Activated CD4-positive, alpha-beta T cell treated with anti-CD3 and anti-CD28 coated beads for 36 hours (primary cell): ENCODE measurements around the gene C1S. TPM values are rescaled to one million over a fixed set of nuclear protein-coding genes. Genes with fewer than 3 reads are reported as not detected.

Experiments
- ATAC-seq: fragments of 200-7000 bp; cut with Tn5 transposase; one replicate; pipeline ENCODE4 v1.10.0; 2021; ENCODE audit warnings: mild to moderate bottlenecking, moderate library complexity
- CTCF ChIA-PET: fragments of 350-600 bp; sonication (Branson Sonifier 250); formaldehyde crosslinking; loops from one replicate; lab custom pipeline; 2021; ENCODE audit warnings: antibody characterized with exemption; lab: Charles Lee
- POLR2A ChIA-PET: fragments of 350-600 bp; sonication (Branson Sonifier 250); formaldehyde crosslinking; loops from one replicate; lab custom pipeline; 2021; ENCODE audit warnings: antibody characterized with exemption, inconsistent platforms; lab: Charles Lee
- DNase-seq: peaks from one replicate; pipeline ENCODE4 v3.0.0-alpha.2; 2020
- H3K27ac Mint-ChIP-seq: one replicate; pipeline ENCODE4 v1.8.0; 2021; ENCODE audit warnings: mixed read lengths
- H3K27me3 Mint-ChIP-seq: one replicate; pipeline ENCODE4 v1.8.0; 2021; ENCODE audit warnings: mixed read lengths
- H3K36me3 Mint-ChIP-seq: one replicate; pipeline ENCODE4 v1.8.0; 2021; ENCODE audit warnings: low read depth, mixed read lengths
- H3K4me1 Mint-ChIP-seq: one replicate; pipeline ENCODE4 v1.8.0; 2021; ENCODE audit warnings: mixed read lengths
- H3K4me3 Mint-ChIP-seq: one replicate; pipeline ENCODE4 v1.8.0; 2021; ENCODE audit warnings: mild to moderate bottlenecking, moderate library complexity, mixed read lengths
- H3K9me3 Mint-ChIP-seq: one replicate; pipeline ENCODE4 v1.8.0; 2021; ENCODE audit warnings: low read depth, mixed read lengths
- intact Hi-C, 2 experiments: fragments of 100-400 bp; cut with DNase I in 1 of 2; cut with micrococcal nuclease in 1 of 2; formaldehyde crosslinking; loops; one replicate each; pipeline versions ENCODE4 v1.14.2 to v1.15.1; 2022 to 2024; cut with DNase I, micrococcal nuclease
- total RNA-seq, 2 experiments: library from RNA; stranded (reverse); gene quantifications; one replicate each; pipeline ENCODE4 v1.2.3, GENCODE V29; 2021

C1S gene
- total RNA-seq, 2 experiments from 2014 or later = 2.4 to 2.8 TPM

- H3K9me3 Mint-ChIP-seq = no peaks in the 10 kb centered on the region
- peak; percentile 23 for ATAC-seq
- no peak overlapping the region for H3K4me3 Mint-ChIP-seq
- intact Hi-C loops = loop anchor here (1.0 kb wide), 2 partner anchors 95 to 169 kb away; partner anchors contain the start of genes C12orf57 (in 1 of the 2) and LPCAT3 (in 1 of the 2)
- CTCF ChIA-PET = interaction anchor here (0.5 to 3.4 kb wide), 24 partner anchors 11 to 764 kb away, joined by 3 to 15 read pairs (median 4); partner anchors contain the start of genes C12orf57, CLSTN3, LPCAT3 and RNU7-1
- peaks cover 53% of the 10 kb centered on the region for H3K36me3 Mint-ChIP-seq
- peaks cover 21% of the 10 kb centered on the region for H3K4me1 Mint-ChIP-seq
- POLR2A ChIA-PET = no interaction called here
- peak; percentile 52 for DNase-seq
- no peaks in the 10 kb centered on the region for H3K27me3 Mint-ChIP-seq
- H3K27ac Mint-ChIP-seq = no peak overlapping the region
These were observed 52.9 kb downstream of the C1S start for GRCh38 chr12:7113389-7113871.

- Mint-ChIP-seq H3K4me3 (no peak overlapping the region), H3K36me3 (peaks cover 51% of the 10 kb centered on the region), H3K9me3 (no peaks in the 10 kb centered on the region), H3K4me1 (peaks cover 21% of the 10 kb centered on the region), H3K27me3 (no peaks in the 10 kb centered on the region), H3K27ac (no peak overlapping the region)
- POLR2A ChIA-PET = no interaction called here
- CTCF ChIA-PET = interaction anchor here (0.6 to 3.4 kb wide), 12 partner anchors 10 to 200 kb away, joined by 3 to 15 read pairs (median 3); partner anchors contain the start of gene CLSTN3
- DNase-seq = no peak
- ATAC-seq = no peak
- intact Hi-C loops = no loop called here
These were observed 53.5 kb downstream of the C1S start for GRCh38 chr12:7114008-7114407.

GRCh38 chr12:7114851-7115250 is 54.3 kb downstream of the C1S start:
- Mint-ChIP-seq H3K9me3 (no peaks in the 10 kb centered on the region), H3K27me3 (no peaks in the 10 kb centered on the region), H3K4me1 (peaks cover 16% of the 10 kb centered on the region), H3K4me3 (no peak overlapping the region), H3K27ac (no peak overlapping the region), H3K36me3 (peaks cover 51% of the 10 kb centered on the region)
- ChIA-PET CTCF (interaction anchor here (0.6 to 0.9 kb wide), 2 partner anchors 170 kb away, joined by 3 read pairs; no protein-coding TSS in a partner anchor), POLR2A (no interaction called here)
- ATAC-seq (no peak), DNase-seq (peak; percentile 2)
- intact Hi-C loops = no loop called here

GRCh38 chr12:7116196-7116595 is 55.7 kb downstream of the C1S start:
- no peak for ATAC-seq
- Mint-ChIP-seq H3K4me3 (no peak overlapping the region), H3K27me3 (no peaks in the 10 kb centered on the region), H3K27ac (no peak overlapping the region), H3K9me3 (no peaks in the 10 kb centered on the region), H3K4me1 (peaks cover 8% of the 10 kb centered on the region), H3K36me3 (peaks cover 45% of the 10 kb centered on the region)
- CTCF ChIA-PET = interaction anchor here (0.6 to 0.7 kb wide), 4 partner anchors 9 to 449 kb away, joined by 3 read pairs; no protein-coding TSS in a partner anchor
- POLR2A ChIA-PET = no interaction called here
- intact Hi-C loops = no loop called here
- no peak for DNase-seq

- Mint-ChIP-seq H3K9me3 (no peaks in the 10 kb centered on the region), H3K27ac (no peak overlapping the region), H3K27me3 (no peaks in the 10 kb centered on the region), H3K4me3 (no peak overlapping the region), H3K4me1 (peaks cover 6% of the 10 kb centered on the region), H3K36me3 (peaks cover 46% of the 10 kb centered on the region)
- ChIA-PET CTCF (interaction anchor here (0.5 to 0.9 kb wide), 3 partner anchors 53 to 183 kb away, joined by 3 read pairs; no protein-coding TSS in a partner anchor), POLR2A (no interaction called here)
- ATAC-seq = no peak
- peak; percentile 2 for DNase-seq
- intact Hi-C loops = no loop called here
These were observed 56.4 kb downstream of the C1S start for GRCh38 chr12:7116916-7117315.

- POLR2A ChIA-PET = no interaction called here
- DNase-seq = no peak
- no peak overlapping the region for H3K4me3 Mint-ChIP-seq
These were observed 57.2 kb downstream of the C1S start for GRCh38 chr12:7117670-7118069.

GRCh38 chr12:7118881-7119280 is 58.4 kb downstream of the C1S start:
- ATAC-seq = no peak
- intact Hi-C loops = no loop called here
- CTCF ChIA-PET = interaction anchor here (0.6 kb wide), 2 partner anchors 111 to 498 kb away, joined by 3 read pairs; no protein-coding TSS in a partner anchor
- no peaks in the 10 kb centered on the region for H3K4me1 Mint-ChIP-seq
- POLR2A ChIA-PET = no interaction called here
- no peaks in the 10 kb centered on the region for H3K27me3 Mint-ChIP-seq
- peak; percentile 1 for DNase-seq
- H3K4me3 Mint-ChIP-seq = no peak overlapping the region
- no peaks in the 10 kb centered on the region for H3K9me3 Mint-ChIP-seq
- H3K27ac Mint-ChIP-seq = no peak overlapping the region
- H3K36me3 Mint-ChIP-seq = peaks cover 39% of the 10 kb centered on the region

More at GRCh38 chr12:7117670-7118069, 57.2 kb downstream of the C1S start:
- Mint-ChIP-seq H3K27ac (no peak overlapping the region), H3K36me3 (peaks cover 46% of the 10 kb centered on the region), H3K9me3 (no peaks in the 10 kb centered on the region), H3K4me1 (peaks cover 6% of the 10 kb centered on the region), H3K27me3 (no peaks in the 10 kb centered on the region)
- intact Hi-C loops = no loop called here
- ATAC-seq = no peak
- CTCF ChIA-PET = interaction anchor here (0.5 to 1.0 kb wide), 4 partner anchors 9 to 184 kb away, joined by 3 read pairs; partner anchors contain the start of gene C1RL

- ChIA-PET POLR2A (no interaction called here), CTCF (interaction anchor here (0.6 kb wide), 1 partner anchor 32 kb away, joined by 4 read pairs; no protein-coding TSS in a partner anchor)
- Mint-ChIP-seq H3K27me3 (no peaks in the 10 kb centered on the region), H3K36me3 (peaks cover 30% of the 10 kb centered on the region), H3K4me3 (no peak overlapping the region), H3K4me1 (no peaks in the 10 kb centered on the region), H3K9me3 (no peaks in the 10 kb centered on the region), H3K27ac (no peak overlapping the region)
- no peak for ATAC-seq
- no peak for DNase-seq
- intact Hi-C loops = no loop called here
These were observed 59.6 kb downstream of the C1S start for GRCh38 chr12:7120166-7120565.

Other genes starting within 250 kb of the C1S start
- gene GPR162, start 238.9 kb upstream of the C1S start, total RNA-seq = under 1 TPM; 0.11 to 0.26 TPM
- gene P3H3, start 232.3 kb upstream of the C1S start, total RNA-seq = 1 to 10 TPM in 1 of 2 experiments, under 1 TPM in 1; 0.86 to 1.3 TPM
- under 1 TPM; 0.66 to 0.76 TPM for gene GNB3, start 219.8 kb upstream of the C1S start, total RNA-seq
- 10 to 100 TPM; 87.8 to 99.7 TPM for gene CDCA3, start 209.4 kb upstream of the C1S start, total RNA-seq
- gene USP5, start 208.6 kb upstream of the C1S start, total RNA-seq = 100 to 1,000 TPM; 128 to 132 TPM
- 1,000 to 10,000 TPM; 1,824 to 2,753 TPM for gene TPI1, start 193.2 kb upstream of the C1S start, total RNA-seq
- 1 to 10 TPM; 1.7 to 2.2 TPM for gene SPSB2, start 187.4 kb upstream of the C1S start, total RNA-seq
- 1 to 10 TPM; 6.4 to 7.0 TPM for gene LRRC23, start 155.9 kb upstream of the C1S start, total RNA-seq
- 100 to 1,000 TPM; 301 to 317 TPM for gene ENO2, start 146.1 kb upstream of the C1S start, total RNA-seq
- 10 to 100 TPM; 32.2 to 32.4 TPM for gene ATN1, start 132.8 kb upstream of the C1S start, total RNA-seq
- not detected for gene RNU7-1, start 116.9 kb upstream of the C1S start, total RNA-seq
- gene C12orf57, start 116.7 kb upstream of the C1S start, total RNA-seq = 100 to 1,000 TPM; 189 to 208 TPM
- 100 to 1,000 TPM; 335 to 483 TPM for gene PTPN6, start 109.4 kb upstream of the C1S start, total RNA-seq
- 100 to 1,000 TPM; 398 to 502 TPM for gene PHB2, start 90.1 kb upstream of the C1S start, total RNA-seq
- 100 to 1,000 TPM in 1 of 2 experiments, 10 to 100 TPM in 1; 85.0 to 106 TPM for gene EMG1, start 89.8 kb upstream of the C1S start, total RNA-seq
- 10 to 100 TPM; 20.8 to 28.0 TPM for gene LPCAT3, start 42.2 kb upstream of the C1S start, total RNA-seq
- gene C1R, start 31.7 kb downstream of the C1S start, total RNA-seq = 1 to 10 TPM; 1.4 to 2.2 TPM
- gene C1RL, start 48.5 kb downstream of the C1S start, total RNA-seq = 10 to 100 TPM; 17.3 to 18.9 TPM
- gene RBP5, start 68.2 kb downstream of the C1S start, total RNA-seq = not detected
- gene CLSTN3, start 69.7 kb downstream of the C1S start, total RNA-seq = 10 to 100 TPM; 28.2 to 37.9 TPM
- gene PEX5, start 129.0 kb downstream of the C1S start, total RNA-seq = 10 to 100 TPM; 25.4 to 38.8 TPM
- not detected for gene ACSM4, start 243.4 kb downstream of the C1S start, total RNA-seq